ENCODE results near the gene SLC35A4.

SLC35A4 gene

GRCh38 chr5:140549237-140550144 lies 15.1 kb upstream of the SLC35A4 start:
- peaks cover 44% of the 10 kb centered on the region for H3K36me3 ChIP-seq (ENCODE audit: control insufficient read depth, insufficient read depth, low read length, severe bottlenecking)
- peak overlapping the region; percentile 91 for H3K9ac ChIP-seq (ENCODE audit: low read length)
- no peaks in the 10 kb centered on the region for H3K9me3 ChIP-seq (ENCODE audit: control insufficient read depth, low read length)
- peaks cover 43% of the 10 kb centered on the region for H3K4me1 ChIP-seq (ENCODE audit: control insufficient read depth, insufficient read depth, low read length)
- H3K4me3 ChIP-seq (ENCODE audit: low read length): peak overlapping the region; percentile 80
- peak; percentile 54 for DNase-seq (ENCODE audit: low read depth)
- no peaks in the 10 kb centered on the region for H3K27me3 ChIP-seq (replicated peaks; ENCODE audit: control insufficient read depth, insufficient read depth, low read length)

GRCh38 chr5:140550147-140551079 lies 14.2 kb upstream of the SLC35A4 start:
- peaks cover 45% of the 10 kb centered on the region for H3K4me1 ChIP-seq (ENCODE audit: control insufficient read depth, insufficient read depth, low read length)
- peak overlapping the region; percentile 91 for H3K9ac ChIP-seq (ENCODE audit: low read length)
- H3K36me3 ChIP-seq (ENCODE audit: control insufficient read depth, insufficient read depth, low read length, severe bottlenecking): peaks cover 38% of the 10 kb centered on the region

GRCh38 chr5:140551872-140552271 lies 12.8 kb upstream of the SLC35A4 start:
- Histone ChIP-seq H3K9ac (ENCODE audit: low read length) (no peak overlapping the region), H3K36me3 (ENCODE audit: control insufficient read depth, insufficient read depth, low read length, severe bottlenecking) (peaks cover 38% of the 10 kb centered on the region), H3K4me1 (ENCODE audit: control insufficient read depth, insufficient read depth, low read length) (peaks cover 52% of the 10 kb centered on the region), H3K9me3 (ENCODE audit: control insufficient read depth, low read length) (no peaks in the 10 kb centered on the region), H3K27me3 (replicated peaks; ENCODE audit: control insufficient read depth, insufficient read depth, low read length) (no peaks in the 10 kb centered on the region), H3K4me3 (ENCODE audit: low read length) (no peak overlapping the region)
- DNase-seq (ENCODE audit: low read depth): no peak

More at GRCh38 chr5:140550147-140551079, 14.2 kb upstream of the SLC35A4 start:
- H3K9me3 ChIP-seq (ENCODE audit: control insufficient read depth, low read length): no peaks in the 10 kb centered on the region
- H3K27me3 ChIP-seq (replicated peaks; ENCODE audit: control insufficient read depth, insufficient read depth, low read length): no peaks in the 10 kb centered on the region
- H3K4me3 ChIP-seq (ENCODE audit: low read length): no peak overlapping the region
- no peak for DNase-seq (ENCODE audit: low read depth)

GRCh38 chr5:140553657-140554056 lies 11.0 kb upstream of the SLC35A4 start:
- Histone ChIP-seq H3K9ac (ENCODE audit: low read length) (no peak overlapping the region), H3K36me3 (ENCODE audit: control insufficient read depth, insufficient read depth, low read length, severe bottlenecking) (peaks cover 43% of the 10 kb centered on the region), H3K4me1 (ENCODE audit: control insufficient read depth, insufficient read depth, low read length) (peaks cover 43% of the 10 kb centered on the region), H3K27me3 (replicated peaks; ENCODE audit: control insufficient read depth, insufficient read depth, low read length) (no peaks in the 10 kb centered on the region), H3K9me3 (ENCODE audit: control insufficient read depth, low read length) (no peaks in the 10 kb centered on the region), H3K4me3 (ENCODE audit: low read length) (no peak overlapping the region)
- no peak for DNase-seq (ENCODE audit: low read depth)

GRCh38 chr5:140554454-140554853 lies 10.2 kb upstream of the SLC35A4 start:
- H3K9me3 ChIP-seq (ENCODE audit: control insufficient read depth, low read length): no peaks in the 10 kb centered on the region
- DNase-seq (ENCODE audit: low read depth): peak; percentile 66
- H3K4me1 ChIP-seq (ENCODE audit: control insufficient read depth, insufficient read depth, low read length): peaks cover 35% of the 10 kb centered on the region
- peaks cover 38% of the 10 kb centered on the region for H3K36me3 ChIP-seq (ENCODE audit: control insufficient read depth, insufficient read depth, low read length, severe bottlenecking)
- no peak overlapping the region for H3K9ac ChIP-seq (ENCODE audit: low read length)
- H3K4me3 ChIP-seq (ENCODE audit: low read length): no peak overlapping the region
- no peaks in the 10 kb centered on the region for H3K27me3 ChIP-seq (replicated peaks; ENCODE audit: control insufficient read depth, insufficient read depth, low read length)

DNA sequence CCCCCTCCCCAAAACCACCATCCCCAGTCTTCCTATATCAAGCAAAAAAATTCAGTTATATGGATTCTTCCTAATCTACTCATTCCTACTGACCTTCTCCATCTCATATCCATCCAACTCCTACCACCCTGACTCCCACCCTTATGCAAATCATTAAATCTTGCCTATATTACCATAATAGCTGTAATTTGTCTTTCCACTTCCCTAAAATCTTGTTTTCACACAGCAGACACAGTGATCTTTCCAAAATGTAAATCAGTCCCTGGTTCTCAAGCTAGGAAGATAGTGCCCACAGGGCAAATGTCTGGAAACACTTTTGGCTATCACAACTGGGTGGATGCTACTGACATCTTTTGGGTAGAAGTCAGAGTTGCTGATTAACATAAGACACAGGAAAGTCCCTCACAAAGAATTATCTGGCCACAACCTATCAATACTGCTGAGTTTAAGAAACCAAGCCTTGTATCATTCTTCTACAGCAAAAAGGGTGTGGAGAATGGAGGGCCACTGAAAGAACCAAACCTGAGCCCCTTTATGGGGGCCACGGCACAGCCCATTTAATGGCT lies 8.8 kb upstream of the SLC35A4 start:
- Histone ChIP-seq H3K27me3 (replicated peaks; ENCODE audit: control insufficient read depth, insufficient read depth, low read length) (no peaks in the 10 kb centered on the region), H3K9ac (ENCODE audit: low read length) (peak overlapping the region; percentile 96), H3K36me3 (ENCODE audit: control insufficient read depth, insufficient read depth, low read length, severe bottlenecking) (peaks cover 29% of the 10 kb centered on the region), H3K4me3 (ENCODE audit: low read length) (peak overlapping the region; percentile 88), H3K4me1 (ENCODE audit: control insufficient read depth, insufficient read depth, low read length) (peaks cover 28% of the 10 kb centered on the region), H3K9me3 (ENCODE audit: control insufficient read depth, low read length) (no peaks in the 10 kb centered on the region)
- DNase-seq (ENCODE audit: low read depth): peak; percentile 24

GRCh38 chr5:140556438-140556837 lies 8.2 kb upstream of the SLC35A4 start:
- peaks cover 23% of the 10 kb centered on the region for H3K36me3 ChIP-seq (ENCODE audit: control insufficient read depth, insufficient read depth, low read length, severe bottlenecking)
- H3K9ac ChIP-seq (ENCODE audit: low read length): peak overlapping the region; percentile 96
- peak; percentile 64 for DNase-seq (ENCODE audit: low read depth)
- H3K27me3 ChIP-seq (replicated peaks; ENCODE audit: control insufficient read depth, insufficient read depth, low read length): no peaks in the 10 kb centered on the region
- peaks cover 28% of the 10 kb centered on the region for H3K4me1 ChIP-seq (ENCODE audit: control insufficient read depth, insufficient read depth, low read length)
- H3K9me3 ChIP-seq (ENCODE audit: control insufficient read depth, low read length): no peaks in the 10 kb centered on the region
- H3K4me3 ChIP-seq (ENCODE audit: low read length): peak overlapping the region; percentile 88

DNA sequence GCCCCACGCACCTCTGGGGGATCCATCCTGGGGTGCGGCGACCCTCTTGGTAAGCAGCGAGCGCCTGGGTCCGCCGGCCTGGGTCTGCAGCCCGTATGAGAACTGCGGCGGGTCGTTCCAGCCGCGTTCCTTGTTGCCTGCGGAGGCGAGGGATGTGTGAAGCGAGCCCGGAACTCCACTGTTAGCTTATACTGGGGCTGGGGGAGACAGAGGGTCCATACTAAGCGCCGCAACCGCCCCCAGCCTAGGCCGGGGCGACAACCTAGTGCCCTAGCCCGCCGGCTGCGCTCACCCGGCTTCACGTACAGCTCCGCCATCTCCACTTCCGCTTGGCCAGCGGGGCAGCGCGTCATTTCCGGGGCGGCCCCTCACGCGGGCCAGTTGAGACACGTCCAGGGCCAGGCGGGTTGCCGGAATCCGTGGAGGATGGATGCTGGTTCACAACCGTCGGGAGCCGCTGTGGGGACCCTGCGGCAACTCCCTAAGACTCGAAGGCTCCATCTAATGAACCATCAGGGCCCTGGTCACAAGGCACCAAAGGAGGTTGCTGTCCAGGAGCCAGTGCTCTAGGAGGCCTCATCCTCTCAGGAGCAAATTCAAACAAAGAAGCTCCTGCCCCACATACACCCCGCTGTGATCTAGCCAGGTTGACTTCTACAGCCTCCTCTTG lies 7.4 kb upstream of the SLC35A4 start, which contains the start of gene SRA1:
TSS of gene SRA1 (minus strand) at position 338 of the 670 bp plus-strand sequence. CDS start at position 317, 21 bp downstream.
- peak within 1 kb of the TSS; percentile 88 for H3K4me3 ChIP-seq (ENCODE audit: low read length)
- H3K27me3 ChIP-seq (replicated peaks; ENCODE audit: control insufficient read depth, insufficient read depth, low read length): no peaks in the 10 kb centered on the region
- H3K9ac ChIP-seq (ENCODE audit: low read length): peak within 1 kb of the TSS; percentile 96
- H3K36me3 ChIP-seq (ENCODE audit: control insufficient read depth, insufficient read depth, low read length, severe bottlenecking): peaks cover 16% of the 10 kb centered on the region
- peak; percentile 98 for DNase-seq (ENCODE audit: low read depth)
- peaks cover 28% of the 10 kb centered on the region for H3K4me1 ChIP-seq (ENCODE audit: control insufficient read depth, insufficient read depth, low read length)
- no peaks in the 10 kb centered on the region for H3K9me3 ChIP-seq (ENCODE audit: control insufficient read depth, low read length)

GRCh38 chr5:140557965-140558364 lies 6.7 kb upstream of the SLC35A4 start:
- Histone ChIP-seq H3K9ac (ENCODE audit: low read length) (peak overlapping the region; percentile 96), H3K4me1 (ENCODE audit: control insufficient read depth, insufficient read depth, low read length) (peaks cover 28% of the 10 kb centered on the region), H3K27me3 (replicated peaks; ENCODE audit: control insufficient read depth, insufficient read depth, low read length) (no peaks in the 10 kb centered on the region), H3K9me3 (ENCODE audit: control insufficient read depth, low read length) (no peaks in the 10 kb centered on the region), H3K4me3 (ENCODE audit: low read length) (peak overlapping the region; percentile 88), H3K36me3 (ENCODE audit: control insufficient read depth, insufficient read depth, low read length, severe bottlenecking) (peaks cover 13% of the 10 kb centered on the region)
- DNase-seq (ENCODE audit: low read depth): no peak

- H3K4me1 ChIP-seq (ENCODE audit: control insufficient read depth, insufficient read depth, low read length): peaks cover 32% of the 10 kb centered on the region
- no peak for DNase-seq (ENCODE audit: low read depth)
- no peaks in the 10 kb centered on the region for H3K9me3 ChIP-seq (ENCODE audit: control insufficient read depth, low read length)
- H3K36me3 ChIP-seq (ENCODE audit: control insufficient read depth, insufficient read depth, low read length, severe bottlenecking): peaks cover 13% of the 10 kb centered on the region
- H3K9ac ChIP-seq (ENCODE audit: low read length): peak overlapping the region; percentile 96
- no peaks in the 10 kb centered on the region for H3K27me3 ChIP-seq (replicated peaks; ENCODE audit: control insufficient read depth, insufficient read depth, low read length)
- H3K4me3 ChIP-seq (ENCODE audit: low read length): no peak overlapping the region
These were observed 6.1 kb upstream of the SLC35A4 start for GRCh38 chr5:140558542-140558941.

Data from adipocyte (in vitro differentiated cells).